PC-9 (cell line): Measurements from ENCODE around the gene AKT1. TPM values are rescaled to one million over a fixed set of nuclear protein-coding genes. Genes with fewer than 3 reads are reported as not detected.

Experiments
- BruUV-seq: library from RNA; stranded (reverse); fragments of 400-500 nt; replicated peaks from 2 replicates; lab custom pipeline; 2021; lab: Mats Ljungman, UMichigan
- CTCF ChIA-PET: fragments of 300-600 bp; sonication (Branson Sonifier 250); formaldehyde crosslinking; loops from one replicate; lab custom pipeline; 2022; ENCODE audit warnings: antibody characterized with exemption; lab: Charles Lee
- POLR2A ChIA-PET: fragments of 300-600 bp; sonication (Branson Sonifier 250); formaldehyde crosslinking; loops from one replicate; lab custom pipeline; 2022; ENCODE audit warnings: antibody characterized with exemption; ENCODE audit not compliant: unreplicated experiment; lab: Charles Lee
- DNase-seq, 2 experiments: peaks; one replicate each; pipeline versions ENCODE4 v3.0.0 to v3.0.0-alpha.2; 2015 to 2022; ENCODE audit warnings: mixed read lengths in 1 of 2
- H2AFZ ChIP-seq: fragments of 200-600 bp; sonication (generic); 2 replicates; pipeline ENCODE4 v1.8.1; 2017; ENCODE audit warnings: antibody characterized with exemption
- H3F3A ChIP-seq: fragments of 200-600 bp; sonication (generic); 2 replicates; pipeline ENCODE4 v1.8.1; 2017; ENCODE audit warnings: antibody characterized with exemption, mild to moderate bottlenecking, low read depth; ENCODE audit not compliant: insufficient read depth
- H3K27ac ChIP-seq: fragments of 200-600 bp; sonication (generic); 2 replicates; pipeline ENCODE4 v1.6.1; 2016; ENCODE audit warnings: mixed run types
- H3K27me3 ChIP-seq: fragments of 200-600 bp; sonication (generic); 2 replicates; pipeline ENCODE4 v1.6.1; 2016; ENCODE audit warnings: low read depth, mixed run types; ENCODE audit not compliant: insufficient read depth
- H3K36me3 ChIP-seq: fragments of 200-600 bp; sonication (generic); 2 replicates; pipeline ENCODE4 v1.6.1; 2016; ENCODE audit warnings: low read depth, mixed run types
- H3K4me1 ChIP-seq: fragments of 200-600 bp; sonication (generic); replicated peaks from 2 replicates; pipeline ENCODE4 v1.6.1; 2016; ENCODE audit warnings: mixed run types; ENCODE audit not compliant: insufficient read depth
- H3K4me2 ChIP-seq: fragments of 200-600 bp; sonication (generic); 2 replicates; pipeline ENCODE4 v1.6.1; 2017; ENCODE audit warnings: mixed run types
- H3K4me3 ChIP-seq: fragments of 200-600 bp; sonication (generic); 2 replicates; pipeline ENCODE4 v1.6.1; 2016; ENCODE audit warnings: mixed run types
- H3K79me2 ChIP-seq: fragments of 200-600 bp; sonication (generic); 2 replicates; pipeline ENCODE4 v1.6.1; 2017; ENCODE audit warnings: low read depth, mixed run types
- H3K9me2 ChIP-seq: fragments of 200-600 bp; sonication (generic); 2 replicates; pipeline ENCODE4 v1.8.1; 2017; ENCODE audit warnings: mild to moderate bottlenecking; ENCODE audit not compliant: insufficient read depth
- H3K9me3 ChIP-seq: fragments of 200-600 bp; sonication (generic); 2 replicates; pipeline ENCODE4 v1.8.1; 2016; ENCODE audit warnings: low read depth; ENCODE audit not compliant: insufficient read depth
- H4K20me1 ChIP-seq: fragments of 200-600 bp; sonication (generic); 2 replicates; pipeline ENCODE4 v1.8.1; 2017; ENCODE audit not compliant: insufficient read depth
- CTCF ChIP-seq: fragments of 200-600 bp; sonication (generic); conservative IDR thresholded peaks from 2 replicates; pipeline ENCODE4 v1.6.1; 2017; ENCODE audit warnings: mixed run types, antibody characterized with exemption, mild to moderate bottlenecking, moderate library complexity
- EZH2 ChIP-seq: fragments of 200-600 bp; sonication (generic); IDR thresholded peaks from 2 replicates; pipeline ENCODE4 v1.8.0; 2017; ENCODE audit warnings: antibody characterized with exemption, low read depth
- intact Hi-C: fragments of 100-400 bp; cut with micrococcal nuclease; formaldehyde crosslinking; loops from one replicate; pipeline ENCODE4 v1.10.0; 2022; ENCODE audit not compliant: unreplicated experiment
- total RNA-seq: library from RNA; stranded (reverse); gene quantifications from 2 replicates; pipeline ENCODE4 v1.2.3, GENCODE V29; 2021

Gene AKT1
- total RNA-seq, 1 experiment from 2014 or later, result 107 TPM

DNA sequence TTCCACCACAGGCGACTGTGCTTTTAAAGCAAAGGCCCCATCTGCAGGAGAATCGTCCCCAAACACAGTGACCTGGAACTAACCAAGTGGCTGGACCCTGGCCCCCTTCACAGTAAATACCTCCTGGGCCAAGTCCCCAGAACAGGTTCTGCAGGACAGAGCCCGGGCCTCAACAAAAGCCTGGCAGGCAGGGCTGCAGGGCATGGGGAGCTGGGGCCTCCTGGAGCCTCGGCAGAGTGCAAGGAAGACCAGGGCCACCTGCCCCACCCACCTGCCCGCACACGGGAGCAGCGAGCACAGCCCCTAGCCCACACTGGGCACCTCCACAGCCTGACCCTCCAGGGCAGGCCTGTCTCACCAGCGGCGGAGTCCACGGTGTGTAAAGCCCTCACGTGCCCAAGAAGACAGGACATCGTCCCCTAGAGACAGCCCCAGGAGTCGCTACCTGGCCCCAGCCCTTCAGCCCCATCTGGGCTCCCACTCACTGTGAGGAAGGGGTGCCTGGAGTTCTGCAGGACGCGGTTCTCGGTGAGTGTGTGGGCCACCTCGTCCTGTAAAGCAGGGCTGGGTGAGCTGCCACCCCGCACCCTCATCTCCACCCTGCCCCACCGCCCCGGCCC is 21.0 kb downstream of the AKT1 start:
- no TSS peak for BruUV-seq
- Histone ChIP-seq H3K4me1 (no peaks in the 10 kb centered on the region), H3K4me2 (no peak overlapping the region), H3K27me3 (no peaks in the 10 kb centered on the region), H3K9me2 (no peaks in the 10 kb centered on the region), H3K4me3 (no peak overlapping the region), H3F3A (peaks cover 15% of the 10 kb centered on the region; the same call in 1 of the 2 replicates), H3K27ac (no peak overlapping the region), H3K36me3 (no peaks in the 10 kb centered on the region; the same call in 1 of the 2 replicates), H3K9me3 (no peaks in the 10 kb centered on the region), H3K79me2 (no peaks in the 10 kb centered on the region), H2AFZ (no peak overlapping the region), H4K20me1 (no peaks in the 10 kb centered on the region)
- TF ChIP-seq EZH2, result no peak
- no peak for TF ChIP-seq CTCF
- DNase-seq, result no peak
- intact Hi-C loops, result no loop called here
- POLR2A ChIA-PET, result no interaction called here
- CTCF ChIA-PET, result no interaction called here

GRCh38 chr14:104773505-104774452 is 21.8 kb downstream of the AKT1 start:
- H3K36me3 ChIP-seq, result no peaks in the 10 kb centered on the region; the same call in 1 of the 2 replicates
- H3K27ac ChIP-seq, result no peak overlapping the region
- H3K9me2 ChIP-seq, result no peaks in the 10 kb centered on the region
- no peak overlapping the region for H2AFZ ChIP-seq
- no TSS peak for BruUV-seq
- no peaks in the 10 kb centered on the region for H3K79me2 ChIP-seq
- H3K4me3 ChIP-seq, result no peak overlapping the region
- H3F3A ChIP-seq, result peaks cover 22% of the 10 kb centered on the region; the same call in 1 of the 2 replicates
- no peak for DNase-seq
- POLR2A ChIA-PET, result no interaction called here
- intact Hi-C loops, result no loop called here
- H3K9me3 ChIP-seq, result no peaks in the 10 kb centered on the region
- peaks cover 2% of the 10 kb centered on the region; the same call in 1 of the 2 replicates for H3K4me1 ChIP-seq
- CTCF ChIA-PET, result no interaction called here
- H3K4me2 ChIP-seq, result no peak overlapping the region
- TF ChIP-seq CTCF, result no peak
- no peak for TF ChIP-seq EZH2
- no peaks in the 10 kb centered on the region for H3K27me3 ChIP-seq
- no peaks in the 10 kb centered on the region for H4K20me1 ChIP-seq

DNA sequence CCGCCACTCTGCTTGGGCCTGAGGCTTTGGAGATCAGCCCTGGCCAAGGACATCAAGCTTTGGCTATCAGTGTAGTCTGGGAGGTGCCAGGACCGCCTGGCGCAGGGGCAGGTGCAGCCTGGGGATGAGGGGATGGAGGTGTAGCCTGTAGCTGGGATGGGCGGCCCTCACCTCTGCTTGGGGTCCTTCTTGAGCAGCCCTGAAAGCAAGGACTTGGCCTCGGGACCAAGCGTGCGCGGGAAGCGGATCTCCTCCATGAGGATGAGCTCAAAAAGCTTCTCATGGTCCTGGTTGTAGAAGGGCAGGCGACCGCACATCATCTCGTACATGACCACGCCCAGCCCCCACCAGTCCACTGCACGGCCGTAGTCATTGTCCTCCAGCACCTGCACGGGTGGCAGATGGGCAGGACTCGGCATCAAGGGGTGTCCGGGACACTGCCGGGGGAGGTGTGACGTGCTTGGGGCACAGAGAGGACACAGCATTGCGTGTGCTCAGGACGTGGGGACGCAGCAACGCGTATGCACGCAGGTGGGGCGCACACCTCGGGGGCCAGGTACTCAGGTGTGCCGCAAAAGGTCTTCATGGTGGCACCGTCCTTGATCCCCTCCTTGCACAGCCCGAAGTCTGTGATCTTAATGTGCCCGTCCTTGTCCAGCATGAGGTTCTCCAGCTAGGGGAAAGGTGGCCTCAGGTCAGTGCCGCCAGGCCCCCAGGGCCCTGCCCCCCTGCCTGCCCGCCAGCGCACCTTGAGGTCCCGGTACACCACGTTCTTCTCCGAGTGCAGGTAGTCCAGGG is 22.6 kb downstream of the AKT1 start:
- BruUV-seq, result no TSS peak
- peaks cover 23% of the 10 kb centered on the region; the same call in 1 of the 2 replicates for H3F3A ChIP-seq
- intact Hi-C loops, result no loop called here
- TF ChIP-seq CTCF, result no peak
- TF ChIP-seq EZH2, result no peak
- no peaks in the 10 kb centered on the region; the same call in 1 of the 2 replicates for H3K36me3 ChIP-seq
- H2AFZ ChIP-seq, result no peak overlapping the region
- H3K9me2 ChIP-seq, result no peaks in the 10 kb centered on the region
- H4K20me1 ChIP-seq, result no peaks in the 10 kb centered on the region
- H3K4me1 ChIP-seq, result peaks cover 3% of the 10 kb centered on the region; the same call in 1 of the 2 replicates
- no peak overlapping the region for H3K4me3 ChIP-seq
- no peaks in the 10 kb centered on the region for H3K79me2 ChIP-seq
- ChIA-PET POLR2A (no interaction called here), CTCF (no interaction called here)
- H3K27me3 ChIP-seq, result no peaks in the 10 kb centered on the region
- no peak for DNase-seq
- H3K9me3 ChIP-seq, result no peaks in the 10 kb centered on the region
- H3K27ac ChIP-seq, result no peak overlapping the region
- no peak overlapping the region for H3K4me2 ChIP-seq
